Skeletal muscle tissue (tissue), 4 donors: Measurements from ENCODE around the gene AUNIP. TPM values are rescaled to one million over a fixed set of nuclear protein-coding genes. Genes with fewer than 3 reads are reported as not detected.
A peak's percentile ranks its signal among the peaks of the same experiment; 100 is the strongest.

ENCODE experiments used
- H3K27ac ChIP-seq: one replicate; pipeline ENCODE4 v1.7.0; 2013; ENCODE audit warnings: mild to moderate bottlenecking, low read depth, low read length, inconsistent platforms
- H3K27me3 ChIP-seq, 3 donors: one replicate each; pipeline ENCODE4 v1.7.0; 2013; ENCODE audit warnings: low read length in 3 of 3; ENCODE audit not compliant: control insufficient read depth in 3 of 3, insufficient read depth in 3 of 3
- H3K36me3 ChIP-seq, 3 donors: one replicate each; pipeline ENCODE4 v1.7.0; 2013; ENCODE audit warnings: low read length in 3 of 3; ENCODE audit not compliant: control insufficient read depth in 3 of 3, insufficient read depth in 3 of 3
- H3K4me1 ChIP-seq, 3 donors: one replicate each; pipeline ENCODE4 v1.7.0; 2013; ENCODE audit warnings: low read length in 3 of 3, mild to moderate bottlenecking in 3 of 3; ENCODE audit not compliant: control insufficient read depth in 3 of 3, insufficient read depth in 3 of 3
- H3K4me3 ChIP-seq, 3 donors: one replicate each; pipeline ENCODE4 v1.7.0; 2013; ENCODE audit warnings: low read length in 3 of 3
- H3K9ac ChIP-seq, 3 donors: one replicate each; pipeline ENCODE4 v1.7.0; 2013; ENCODE audit warnings: low read length in 3 of 3, mild to moderate bottlenecking in 3 of 3, moderate library complexity in 2 of 3, low read depth in 1 of 3
- H3K9me3 ChIP-seq, 3 donors: one replicate each; pipeline ENCODE4 v1.7.0; 2013; ENCODE audit warnings: low read length in 3 of 3; ENCODE audit not compliant: control insufficient read depth in 3 of 3
- total RNA-seq: library from RNA; depleted of rRNA; stranded (reverse); fragments of >200 nt; gene quantifications from one replicate; pipeline ENCODE4 v1.2.3, GENCODE V29; 2014
- donor health status: Osteomylitis.

The AUNIP gene
- total RNA-seq, 1 donor from 2014 or later, result 1.6 TPM

DNA sequence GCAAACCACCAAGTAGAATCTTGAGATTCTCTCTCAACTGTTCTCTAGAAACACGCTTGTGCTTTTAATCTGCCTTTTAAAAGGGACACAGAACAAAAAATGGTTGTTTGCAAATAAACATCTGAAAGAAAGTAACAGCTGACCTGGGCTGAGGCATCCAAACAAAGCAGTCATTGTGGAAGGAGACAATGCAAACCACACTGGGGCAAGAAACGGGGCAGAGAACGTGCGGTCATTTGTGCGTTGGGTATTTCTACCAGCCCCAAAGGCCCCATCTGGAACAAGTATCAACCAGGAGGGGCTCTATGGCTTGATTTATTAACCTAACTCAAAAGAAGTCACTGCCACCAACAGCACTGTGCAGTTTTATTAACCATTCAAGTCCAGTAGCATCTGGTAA, 41.0 kb upstream of the AUNIP start:
- Histone ChIP-seq H3K4me1 (peaks cover 14 to 17% (median 15%) of the 10 kb centered on the region in 3 donors), H3K4me3 (no peak overlapping the region), H3K36me3 (peaks cover 0 to 22% (median 4%) of the 10 kb centered on the region in 3 donors), H3K9ac (no peak overlapping the region), H3K9me3 (no peaks in the 10 kb centered on the region), H3K27ac (no peak overlapping the region), H3K27me3 (no peaks in the 10 kb centered on the region)

DNA sequence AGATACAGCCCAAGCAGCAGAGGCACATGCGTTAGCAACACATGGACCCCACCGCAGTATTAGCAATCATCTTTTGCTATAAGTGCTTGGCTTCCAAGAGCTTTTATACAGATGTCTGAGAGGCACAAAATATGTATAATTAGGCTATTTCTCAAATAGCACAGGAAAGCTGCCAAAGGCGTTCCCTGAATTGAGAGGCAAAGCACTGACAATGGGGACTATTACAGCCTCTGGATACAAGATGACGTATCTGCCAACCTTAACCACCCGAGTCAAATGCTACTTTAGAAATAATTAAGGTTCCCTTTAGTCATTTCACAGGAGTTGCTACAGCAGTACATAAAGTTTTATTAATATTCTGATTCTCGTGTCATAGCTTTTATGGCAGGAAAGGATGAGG, 40.5 kb upstream of the AUNIP start:
- no peaks in the 10 kb centered on the region for H3K27me3 ChIP-seq
- no peak overlapping the region for H3K27ac ChIP-seq
- peaks cover 13 to 14% (median 13%) of the 10 kb centered on the region in 3 donors for H3K4me1 ChIP-seq
- H3K4me3 ChIP-seq, result no peak overlapping the region
- peaks cover 0 to 22% (median 4%) of the 10 kb centered on the region in 3 donors for H3K36me3 ChIP-seq
- H3K9me3 ChIP-seq, result no peaks in the 10 kb centered on the region
- no peak overlapping the region for H3K9ac ChIP-seq

DNA sequence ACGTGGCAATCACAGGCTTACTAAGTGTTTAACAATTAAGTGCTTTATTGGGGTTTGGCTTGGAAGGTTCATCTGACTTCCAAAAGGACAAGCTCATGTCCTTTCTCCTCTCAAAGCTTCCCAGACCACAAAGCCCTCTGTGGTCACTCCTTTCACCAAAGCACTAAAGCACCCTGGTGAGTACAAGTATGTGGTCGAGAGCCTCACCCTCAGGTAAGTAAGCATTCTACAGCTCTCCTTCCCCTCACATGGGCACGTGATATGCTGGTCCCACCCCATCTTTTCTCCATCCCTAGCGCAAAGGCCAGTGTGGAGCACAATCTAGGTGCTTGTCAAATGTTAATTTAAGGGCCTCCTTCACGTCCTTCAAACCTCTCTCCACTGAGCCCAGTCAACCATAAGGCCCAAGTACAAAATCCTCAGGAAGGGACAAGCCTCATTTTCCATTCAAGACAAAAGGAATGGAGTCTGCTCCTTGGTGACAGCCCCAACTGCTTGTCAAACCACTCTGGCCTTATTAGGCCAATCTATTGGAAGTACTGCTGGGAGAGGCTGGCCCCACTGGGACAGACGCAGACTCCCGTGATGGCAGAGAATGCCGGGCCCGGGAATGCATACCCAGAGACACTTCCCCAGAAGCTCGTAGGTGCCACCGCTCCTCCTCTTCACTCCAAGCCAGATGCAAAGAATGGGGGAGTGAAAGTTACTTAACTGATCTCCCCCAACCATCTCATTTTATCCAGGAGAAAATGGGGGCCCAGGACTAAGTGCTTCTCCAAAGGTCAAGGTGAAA, 39.2 kb upstream of the AUNIP start:
- Histone ChIP-seq H3K36me3 (peaks cover 0 to 22% (median 4%) of the 10 kb centered on the region in 3 donors), H3K9ac (no peak overlapping the region)

DNA sequence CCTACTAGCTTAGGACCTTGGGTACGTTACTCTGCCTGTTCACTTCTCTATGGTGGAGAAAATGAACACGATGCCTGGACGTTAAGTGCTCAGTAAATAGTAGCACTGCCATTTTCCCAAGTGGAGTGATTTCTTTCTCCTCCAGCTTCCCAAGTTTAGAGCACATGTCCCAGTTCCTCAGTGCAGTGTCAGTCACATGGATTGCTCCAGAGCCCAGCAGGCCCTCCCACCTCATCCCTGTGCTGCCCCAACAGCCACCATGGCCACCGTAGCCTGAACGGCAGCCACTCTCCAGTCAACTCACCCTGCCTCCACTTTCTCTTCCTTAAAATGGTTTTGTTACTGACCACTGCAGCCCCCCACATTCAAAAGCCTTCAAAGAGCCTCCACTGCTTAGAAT, 38.5 kb upstream of the AUNIP start:
- peaks cover 0 to 22% (median 4%) of the 10 kb centered on the region in 3 donors for H3K36me3 ChIP-seq
- H3K9ac ChIP-seq, result no peak overlapping the region
- H3K4me1 ChIP-seq, result peaks cover 11 to 14% (median 13%) of the 10 kb centered on the region in 3 donors
- no peaks in the 10 kb centered on the region for H3K9me3 ChIP-seq
- no peak overlapping the region for H3K27ac ChIP-seq
- H3K27me3 ChIP-seq, result no peaks in the 10 kb centered on the region
- no peak overlapping the region for H3K4me3 ChIP-seq

More for the DNA sequence above, 39.2 kb upstream of the AUNIP start:
- peaks cover 11 to 14% (median 13%) of the 10 kb centered on the region in 3 donors for H3K4me1 ChIP-seq
- no peaks in the 10 kb centered on the region for H3K9me3 ChIP-seq
- H3K4me3 ChIP-seq, result no peak overlapping the region
- H3K27ac ChIP-seq, result no peak overlapping the region
- no peaks in the 10 kb centered on the region for H3K27me3 ChIP-seq

DNA sequence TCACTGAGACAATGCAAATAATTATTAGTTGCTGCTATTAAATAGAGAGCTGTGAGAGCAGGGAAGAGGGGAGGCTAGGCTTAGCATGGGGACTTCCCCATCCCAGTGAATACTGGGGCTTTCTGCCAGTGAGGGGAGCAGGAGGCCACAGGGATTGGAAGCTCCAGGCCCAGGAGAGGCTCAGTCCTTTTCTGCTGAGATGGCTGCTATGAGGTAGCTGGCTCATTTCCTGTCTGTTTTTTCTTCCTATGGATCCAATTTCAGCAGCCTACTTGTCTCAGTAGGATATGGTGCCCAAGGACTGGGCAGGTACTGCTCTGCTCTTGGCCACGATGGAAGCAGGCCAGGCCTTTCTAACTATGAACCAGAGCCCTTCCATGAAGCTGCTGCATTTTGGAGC, 37.0 kb upstream of the AUNIP start:
- Histone ChIP-seq H3K27ac (no peak overlapping the region), H3K27me3 (no peaks in the 10 kb centered on the region), H3K4me1 (peaks cover 11 to 14% (median 13%) of the 10 kb centered on the region in 3 donors), H3K36me3 (peaks cover 0 to 16% (median 3%) of the 10 kb centered on the region in 3 donors), H3K9ac (peak overlapping the region in 1 of 3 donors; percentile 66), H3K4me3 (peak overlapping the region in 1 of 3 donors; percentile 70), H3K9me3 (no peaks in the 10 kb centered on the region)

DNA sequence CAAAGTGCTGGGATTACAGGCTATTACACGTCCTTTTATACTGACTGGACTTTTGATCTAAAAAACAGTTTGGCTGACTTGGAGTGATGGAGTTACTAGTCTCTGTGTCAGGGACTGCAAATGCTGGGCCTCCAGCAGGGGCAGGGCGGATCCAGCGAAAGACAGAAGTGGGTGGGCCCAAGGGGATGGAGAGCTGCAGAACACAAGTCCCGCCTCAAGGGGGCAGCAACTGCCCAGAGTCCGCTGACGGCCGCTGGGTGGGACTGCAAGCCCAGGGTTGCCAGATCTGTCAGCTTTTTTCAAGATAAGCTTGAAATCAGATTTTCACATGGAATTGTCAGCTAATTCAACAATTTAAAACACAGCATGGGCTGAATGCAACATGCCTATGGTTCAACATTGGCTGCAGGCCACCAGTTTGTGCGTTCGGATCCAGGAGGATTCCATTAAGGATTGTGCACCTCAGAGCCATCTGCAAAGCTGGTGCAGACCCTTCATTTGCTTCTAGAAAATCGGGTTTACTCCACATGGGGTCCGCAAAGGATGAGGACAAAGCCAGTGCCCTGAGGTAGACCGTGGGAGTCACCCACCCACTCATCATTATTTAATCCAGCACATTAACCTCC, 36.2 kb upstream of the AUNIP start:
- Histone ChIP-seq H3K9me3 (no peaks in the 10 kb centered on the region), H3K27ac (no peak overlapping the region), H3K9ac (peak overlapping the region; percentile 8 to 68 (median 21)), H3K4me1 (peaks cover 11 to 14% (median 13%) of the 10 kb centered on the region in 3 donors), H3K36me3 (peaks cover 0 to 8% (median 2%) of the 10 kb centered on the region in 3 donors), H3K27me3 (no peaks in the 10 kb centered on the region), H3K4me3 (peak overlapping the region; percentile 33 to 70 (median 41))

DNA sequence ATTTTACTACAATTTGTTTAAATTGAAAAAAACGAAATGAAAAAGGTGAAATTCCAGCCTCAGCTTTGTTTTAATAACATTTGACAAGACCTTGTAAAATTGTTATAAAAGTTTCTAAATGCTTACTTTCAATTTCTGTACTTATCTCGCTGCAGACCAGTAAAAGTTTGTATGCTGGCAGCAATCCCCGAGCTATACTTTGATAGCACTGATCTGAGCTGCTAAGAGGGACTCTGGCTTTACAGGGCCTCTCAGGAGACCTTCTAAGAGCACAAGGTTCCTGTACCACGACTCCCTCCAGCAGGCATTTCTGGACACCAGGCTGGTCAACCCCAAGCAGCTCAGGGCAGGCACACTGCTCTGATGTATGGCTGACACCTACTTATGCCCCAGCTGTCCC, 33.9 kb upstream of the AUNIP start:
- H3K4me1 ChIP-seq, result peaks cover 11 to 14% (median 13%) of the 10 kb centered on the region in 3 donors
- peak overlapping the region in 1 of 3 donors; percentile 16 for H3K9ac ChIP-seq
- H3K27ac ChIP-seq, result no peak overlapping the region
- no peak overlapping the region for H3K4me3 ChIP-seq
- no peaks in the 10 kb centered on the region for H3K9me3 ChIP-seq
- no peaks in the 10 kb centered on the region for H3K27me3 ChIP-seq
- H3K36me3 ChIP-seq, result no peaks in the 10 kb centered on the region

DNA sequence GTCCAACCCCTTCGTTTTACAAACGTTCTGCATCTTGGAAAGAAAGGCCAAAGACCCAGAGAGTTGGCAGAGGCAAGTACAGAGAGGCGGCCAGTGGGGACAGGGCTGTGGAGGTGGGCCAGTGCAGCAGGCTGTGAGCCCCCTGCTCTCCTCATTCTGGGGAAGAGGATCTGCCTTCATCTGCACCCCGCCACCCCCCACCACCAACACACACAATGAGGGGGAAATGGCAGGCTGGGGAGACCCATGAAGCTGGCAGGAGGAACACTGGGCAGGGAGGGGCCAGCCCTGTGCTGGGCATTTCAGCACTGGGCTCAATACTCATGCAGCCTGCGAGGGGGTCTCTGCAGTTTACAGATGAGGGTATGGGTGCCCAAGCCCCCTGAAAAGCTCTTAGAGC, 32.3 kb upstream of the AUNIP start:
- Histone ChIP-seq H3K36me3 (no peaks in the 10 kb centered on the region), H3K27me3 (no peaks in the 10 kb centered on the region), H3K4me1 (peaks cover 11 to 13% (median 12%) of the 10 kb centered on the region in 3 donors), H3K9me3 (no peaks in the 10 kb centered on the region), H3K9ac (no peak overlapping the region), H3K27ac (no peak overlapping the region), H3K4me3 (no peak overlapping the region)

DNA sequence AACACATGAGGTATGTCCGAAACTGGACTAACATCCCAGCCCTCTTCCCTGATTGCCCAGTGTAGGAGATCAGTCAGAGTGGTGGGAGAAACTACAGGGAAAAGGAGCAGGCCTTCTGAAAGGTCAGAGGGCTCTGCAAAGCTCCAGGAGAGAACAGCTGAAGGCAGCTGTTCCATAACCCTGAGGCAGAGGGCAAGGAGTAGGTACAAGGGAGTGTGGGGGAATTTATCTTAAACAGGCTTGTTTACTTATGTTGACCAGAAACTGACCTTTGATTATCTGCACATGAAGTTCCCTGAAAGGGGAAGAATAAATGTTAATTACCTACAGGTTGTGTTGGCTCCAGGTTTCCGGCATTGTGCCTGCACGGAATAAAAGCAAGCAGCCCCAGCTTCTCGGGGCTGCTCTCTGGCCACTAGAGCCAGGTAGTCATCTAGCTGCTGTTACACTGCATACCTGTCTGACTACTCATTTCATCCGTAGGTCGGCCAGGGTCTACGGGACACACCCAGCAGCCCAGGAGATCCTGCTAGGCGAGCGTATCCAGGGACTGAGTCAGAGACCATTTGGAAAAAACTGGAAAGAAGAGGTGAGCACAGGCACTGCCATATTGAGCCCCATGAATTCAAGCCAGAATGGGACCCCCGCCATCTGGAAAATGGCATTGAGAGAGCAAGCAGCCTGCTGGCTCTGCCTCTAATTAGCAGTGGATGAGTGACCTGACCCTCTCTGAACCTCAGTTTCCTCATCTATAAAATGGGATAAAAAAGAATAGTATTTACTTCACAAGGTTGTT, 31.2 kb upstream of the AUNIP start:
- H3K9ac ChIP-seq, result no peak overlapping the region
- H3K27me3 ChIP-seq, result no peaks in the 10 kb centered on the region
- no peaks in the 10 kb centered on the region for H3K9me3 ChIP-seq
- no peak overlapping the region for H3K4me3 ChIP-seq
- H3K27ac ChIP-seq, result no peak overlapping the region
- peaks cover under 1 to 1% (median under 1%) of the 10 kb centered on the region in 3 donors for H3K4me1 ChIP-seq
- H3K36me3 ChIP-seq, result no peaks in the 10 kb centered on the region
